Measurements from ENCODE around the gene FAM222A. TPM values are rescaled to one million over a fixed set of nuclear protein-coding genes. Genes with fewer than 3 reads are reported as not detected.
A peak's percentile ranks its signal among the peaks of the same experiment; 100 is the strongest.

FAM222A gene
- total RNA-seq, 1 experiment from 2014 or later, result 2.8 TPM

DNA sequence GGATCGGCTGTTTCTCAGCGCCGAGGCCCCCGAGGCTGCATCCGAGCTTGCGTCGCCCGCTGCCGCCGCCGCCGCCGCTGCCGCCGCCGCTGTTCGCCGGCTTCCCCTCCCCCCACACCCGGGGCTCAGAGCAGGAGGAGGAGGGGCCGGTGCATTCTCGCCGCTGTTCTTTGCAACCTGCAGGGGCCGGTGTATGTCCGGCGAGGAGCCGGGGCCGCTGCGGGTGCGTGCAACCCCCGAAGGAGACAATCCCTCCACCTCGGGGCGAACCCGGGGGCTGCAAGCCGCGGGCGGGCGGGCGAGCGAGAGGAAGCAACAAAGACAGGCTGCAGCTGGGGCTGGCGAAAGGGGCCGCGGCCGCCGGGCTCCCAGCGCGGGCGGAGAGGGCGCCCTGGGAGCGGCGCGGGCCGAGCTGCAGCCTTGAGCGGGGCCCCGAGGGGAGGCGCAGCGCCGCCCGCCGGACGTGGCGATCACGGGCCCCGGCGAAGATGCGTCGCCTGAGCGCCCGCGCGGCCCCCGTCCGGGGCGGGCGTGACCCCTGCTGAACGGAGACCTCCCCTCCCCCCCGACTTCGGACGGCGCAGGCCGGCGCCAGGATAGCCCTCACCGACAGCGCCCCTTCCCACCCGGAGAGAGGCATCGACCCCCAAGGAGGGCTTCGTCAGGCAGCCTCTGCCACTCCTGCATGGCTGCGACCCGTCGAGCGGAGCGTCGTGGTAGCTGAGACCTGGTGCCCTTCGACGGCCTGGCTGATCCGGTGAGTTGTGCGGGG, 702 bp downstream of the FAM222A start:
- Histone ChIP-seq H3K4me1 (ENCODE audit: insufficient read depth, low read length) (no peaks in the 10 kb centered on the region), H3K27me3 (ENCODE audit: insufficient read depth, low read length) (peaks cover 2% of the 10 kb centered on the region; the same call in 1 of the 2 replicates), H4K20me1 (ENCODE audit: control insufficient read depth, insufficient read depth, insufficient read length) (no peaks in the 10 kb centered on the region), H2BK12ac (ENCODE audit: insufficient read length, low read depth, low read length) (no peak overlapping the region), H2BK5ac (ENCODE audit: insufficient read length, low read length) (no peak overlapping the region), H3K4ac (ENCODE audit: low read depth, low read length) (no peak overlapping the region), H3K9me3 (ENCODE audit: control insufficient read depth, low read depth, low read length) (no peaks in the 10 kb centered on the region), H3K79me1 (ENCODE audit: insufficient read depth, low read depth, low read length, poor library complexity, severe bottlenecking) (no peaks in the 10 kb centered on the region), H2AFZ (ENCODE audit: low read length) (no peak overlapping the region), H2BK120ac (ENCODE audit: low read depth, low read length, poor library complexity, severe bottlenecking) (no peak overlapping the region), H2BK20ac (ENCODE audit: low read depth, low read length, poor library complexity, severe bottlenecking) (no peak overlapping the region), H3K18ac (ENCODE audit: insufficient read length, low read depth, low read length) (peak overlapping the region; percentile 33), H4K91ac (ENCODE audit: insufficient read length, low read depth, low read length) (no peak overlapping the region), H3K14ac (ENCODE audit: insufficient read depth, low read length) (peak overlapping the region; percentile 24; the same call in 1 of the 2 replicates), H3K23ac (ENCODE audit: insufficient read length, low read depth, low read length) (no peak overlapping the region), H2AK5ac (ENCODE audit: insufficient read length, low read length) (no peak overlapping the region), H3K9ac (ENCODE audit: extremely low read depth, insufficient read length, low read length) (no peak overlapping the region), H3K23me2 (ENCODE audit: insufficient read length, low read depth, low read length, poor library complexity, severe bottlenecking) (peaks cover 4% of the 10 kb centered on the region), H4K5ac (ENCODE audit: insufficient read length, low read depth, low read length) (no peak overlapping the region), H4K8ac (replicated peaks; ENCODE audit: insufficient read length, low read depth, low read length) (no peak overlapping the region), H2BK15ac (ENCODE audit: low read depth, low read length) (no peak overlapping the region), H3K56ac (ENCODE audit: insufficient read length, low read depth, low read length) (no peak overlapping the region), H3K79me2 (ENCODE audit: insufficient read depth, low read length) (no peaks in the 10 kb centered on the region), H3T11ph (ENCODE audit: low read length) (no peak overlapping the region), H3K27ac (ENCODE audit: insufficient read length, low read depth, low read length) (no peak overlapping the region), H3K4me2 (ENCODE audit: insufficient read depth, insufficient read length, low read length) (peak overlapping the region; percentile 19)
- TF ChIP-seq, protein P1, sequence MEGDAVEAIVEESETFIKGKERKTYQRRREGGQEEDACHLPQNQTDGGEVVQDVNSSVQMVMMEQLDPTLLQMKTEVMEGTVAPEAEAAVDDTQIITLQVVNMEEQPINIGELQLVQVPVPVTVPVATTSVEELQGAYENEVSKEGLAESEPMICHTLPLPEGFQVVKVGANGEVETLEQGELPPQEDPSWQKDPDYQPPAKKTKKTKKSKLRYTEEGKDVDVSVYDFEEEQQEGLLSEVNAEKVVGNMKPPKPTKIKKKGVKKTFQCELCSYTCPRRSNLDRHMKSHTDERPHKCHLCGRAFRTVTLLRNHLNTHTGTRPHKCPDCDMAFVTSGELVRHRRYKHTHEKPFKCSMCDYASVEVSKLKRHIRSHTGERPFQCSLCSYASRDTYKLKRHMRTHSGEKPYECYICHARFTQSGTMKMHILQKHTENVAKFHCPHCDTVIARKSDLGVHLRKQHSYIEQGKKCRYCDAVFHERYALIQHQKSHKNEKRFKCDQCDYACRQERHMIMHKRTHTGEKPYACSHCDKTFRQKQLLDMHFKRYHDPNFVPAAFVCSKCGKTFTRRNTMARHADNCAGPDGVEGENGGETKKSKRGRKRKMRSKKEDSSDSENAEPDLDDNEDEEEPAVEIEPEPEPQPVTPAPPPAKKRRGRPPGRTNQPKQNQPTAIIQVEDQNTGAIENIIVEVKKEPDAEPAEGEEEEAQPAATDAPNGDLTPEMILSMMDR (conservative IDR thresholded peaks at IDR 0.05), result peak; percentile 33; the same call in 1 of the 3 replicates
- Mint-ChIP-seq H3K9me3 (no peaks in the 10 kb centered on the region; a peak in 1 of 5 replicates), H3K27ac (no peak overlapping the region), H3K36me3 (ENCODE audit: insufficient read depth in 1 of 3, low read depth in 3 of 3) (no peaks in the 10 kb centered on the region), H3K4me1 (peaks cover 24 to 52% of the 10 kb centered on the region in 2 experiments), H3K4me3 (peak overlapping the region; percentile 63 to 79), H3K27me3 (ENCODE audit: low read depth) (peaks cover 53% of the 10 kb centered on the region)
- no CpG with 5 or more reads among the region's 96 CpGs for whole genome bisulfite sequencing (ENCODE audit: extremely low coverage, insufficient read length, low lambda C conversion rate)
- peak; percentile 80 for DNase-seq

Data from H9 (cell line).